ENCODE results near the gene AFF3. TPM values are rescaled to one million over a fixed set of nuclear protein-coding genes. Genes with fewer than 3 reads are reported as not detected.
A peak's percentile ranks its signal among the peaks of the same experiment; 100 is the strongest.

Gene AFF3
- total and polyA plus RNA-seq, 2 of the 4 experiments (the other 2 are of a cell fraction) = 12.9 to 14.3 TPM

GRCh38 chr2:100073110-100073509, 69.3 kb downstream of the AFF3 start:
- H2AK9ac ChIP-seq (replicated peaks; ENCODE audit: low read depth, low read length, poor library complexity) = no peak overlapping the region
- no peak overlapping the region for H4K5ac ChIP-seq (ENCODE audit: low read depth, low read length)
- H3K4ac ChIP-seq (ENCODE audit: low read depth, low read length) = no peak overlapping the region
- peaks cover 6% of the 10 kb centered on the region for H3K9me1 ChIP-seq (ENCODE audit: insufficient read depth, low read length)
- no peak overlapping the region for H2BK20ac ChIP-seq (ENCODE audit: low read depth, low read length)
- no CpG with 5 or more reads among the region's 3 CpGs for WGBS, 2 experiments (ENCODE audit: extremely low coverage in 2 of 2, insufficient read length in 1 of 2)
- H3K18ac ChIP-seq (ENCODE audit: low read depth, low read length) = no peak overlapping the region
- peak overlapping the region; percentile 57 for H3K14ac ChIP-seq (replicated peaks; ENCODE audit: low read depth, low read length)
- H3K79me1 ChIP-seq (ENCODE audit: low read depth in 1 of 2, low read length in 2 of 2) = peaks cover 29 to 53% of the 10 kb centered on the region in 2 experiments
- TF ChIP-seq MAFK (IDR thresholded peaks at IDR 0.05; ENCODE audit: low read depth, low read length) (no peak), CTCF (conservative IDR thresholded peaks at IDR 0.05; ENCODE audit: low read depth, low read length) (no peak), MXI1 (IDR thresholded peaks at IDR 0.05; ENCODE audit: borderline replicate concordance, low read depth, low read length) (no peak), BHLHE40 (IDR thresholded peaks at IDR 0.05; ENCODE audit: low read depth, low read length) (no peak), POLR2A (IDR thresholded peaks at IDR 0.05; ENCODE audit: low read depth, low read length) (no peak), CHD1 (IDR thresholded peaks at IDR 0.05; ENCODE audit: low read depth, low read length) (no peak), RCOR1 (IDR thresholded peaks at IDR 0.05; ENCODE audit: insufficient replicate concordance, low read length) (no peak), MAZ (IDR thresholded peaks at IDR 0.05; ENCODE audit: borderline replicate concordance, low read depth, low read length) (no peak), RAD21 (IDR thresholded peaks at IDR 0.05; ENCODE audit: low read length) (no peak), RFX5 (IDR thresholded peaks at IDR 0.05; ENCODE audit: low read depth, low read length) (no peak), NFE2L2 (IDR thresholded peaks at IDR 0.05; ENCODE audit: low read depth, low read length) (no peak), FOS (IDR thresholded peaks at IDR 0.05; ENCODE audit: low read depth, low read length) (no peak)
- no peak overlapping the region for H2AFZ ChIP-seq (replicated peaks; ENCODE audit: low read length, poor library complexity)
- no peak overlapping the region for H4K8ac ChIP-seq (ENCODE audit: low read depth in 2 of 2, low read length in 2 of 2)
- H3K36me3 ChIP-seq (ENCODE audit: control insufficient read depth, insufficient read depth, low read length) = peaks cover 13% of the 10 kb centered on the region
- ChIA-PET CTCF (no interaction called here), POLR2A (ENCODE audit: unreplicated experiment) (no interaction called here)
- H3K56ac ChIP-seq (ENCODE audit: extremely low read depth, insufficient read depth, low read length) = no peak overlapping the region
- DNase-seq = no peak
- in situ Hi-C loops (cut with MboI; ENCODE audit: low sequenced_read_pairs) = no loop called here
- H4K20me1 ChIP-seq (ENCODE audit: insufficient read depth, low read length) = no peaks in the 10 kb centered on the region
- peaks cover 10% of the 10 kb centered on the region for H3K4me1 ChIP-seq (ENCODE audit: control insufficient read depth, insufficient read depth, low read length)
- H3K9ac ChIP-seq (ENCODE audit: low read depth, low read length) = no peak overlapping the region
- H3K4me3 ChIP-seq (ENCODE audit: insufficient read depth, low read depth, low read length) = no peak overlapping the region
- no peak overlapping the region for H2BK15ac ChIP-seq (ENCODE audit: low read depth, low read length)
- no peaks in the 10 kb centered on the region for H3K9me3 ChIP-seq (ENCODE audit: control insufficient read depth, insufficient read depth, low read length)
- no TSS peak for BruUV-seq (replicated peaks)
- H2BK120ac ChIP-seq (ENCODE audit: low read depth, low read length) = no peak overlapping the region
- peak overlapping the region; percentile 17; the same call in 1 of the 2 replicates for H2AK5ac ChIP-seq (ENCODE audit: low read depth, low read length)
- H2BK5ac ChIP-seq (ENCODE audit: low read depth, low read length, poor library complexity, severe bottlenecking) = no peak overlapping the region
- H3K27me3 ChIP-seq (ENCODE audit: control insufficient read depth, insufficient read depth, low read length) = no peaks in the 10 kb centered on the region
- ATAC-seq (ENCODE audit: low read depth) = no peak
- intact Hi-C loops (cut with micrococcal nuclease) = no loop called here
- no peak overlapping the region for H3K27ac ChIP-seq (ENCODE audit: insufficient read depth, low read length)
- H4K91ac ChIP-seq (ENCODE audit: insufficient read depth, low read depth, low read length) = no peak overlapping the region
- no peak overlapping the region for H3K23ac ChIP-seq (ENCODE audit: low read depth, low read length)
- dilution Hi-C loops (cut with HindIII; ENCODE audit: low sequenced_read_pairs, unreplicated experiment) = no loop called here
- H3K4me2 ChIP-seq (ENCODE audit: low read depth, low read length) = no peak overlapping the region

Data from IMR-90 (cell line).